ENCODE data around the gene COBLL1.
A peak's percentile ranks its signal among the peaks of the same experiment; 100 is the strongest.

The COBLL1 gene

DNA sequence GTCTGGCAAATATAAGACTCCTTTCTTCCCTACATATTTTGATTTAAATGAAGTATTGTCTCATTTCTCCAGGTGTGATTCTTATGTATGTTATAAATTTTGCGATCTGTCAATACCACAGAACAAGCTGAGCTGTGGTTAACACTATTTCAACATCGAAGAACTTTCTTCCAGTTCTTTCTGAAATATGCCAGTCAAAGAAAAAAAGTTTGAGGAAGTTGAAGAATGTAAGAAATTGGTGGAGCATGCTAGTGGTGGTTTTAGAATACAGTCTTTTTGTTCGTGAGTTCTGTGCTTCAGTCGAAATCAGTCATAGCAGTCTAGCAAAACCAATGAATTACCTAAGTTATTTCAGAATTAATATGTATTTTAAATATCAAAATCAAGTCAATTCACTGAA, 8.6 kb upstream of the COBLL1 start:
- no peaks in the 10 kb centered on the region for H3K27me3 ChIP-seq (ENCODE audit: control insufficient read depth, insufficient read depth, low read length)

GRCh38 chr2:164849506-164849905, 7.9 kb upstream of the COBLL1 start:
- no peaks in the 10 kb centered on the region for H3K36me3 ChIP-seq (ENCODE audit: control insufficient read depth, insufficient read depth, low read length)
- H3K4me1 ChIP-seq (ENCODE audit: control insufficient read depth, insufficient read depth, low read length) = no peaks in the 10 kb centered on the region
- H3K27me3 ChIP-seq (ENCODE audit: control insufficient read depth, insufficient read depth, low read length) = no peaks in the 10 kb centered on the region
- H3K27ac ChIP-seq (ENCODE audit: low read depth, low read length) = no peak overlapping the region
- no peak overlapping the region for H3K9ac ChIP-seq (ENCODE audit: low read length)
- H3K4me3 ChIP-seq (ENCODE audit: low read depth, low read length) = no peak overlapping the region
- no peaks in the 10 kb centered on the region for H3K9me3 ChIP-seq (ENCODE audit: control insufficient read depth, insufficient read depth, low read depth, low read length)

More for the DNA sequence above, 8.6 kb upstream of the COBLL1 start:
- no peak overlapping the region for H3K27ac ChIP-seq (ENCODE audit: low read depth, low read length)
- H3K4me3 ChIP-seq (ENCODE audit: low read depth, low read length) = no peak overlapping the region
- H3K36me3 ChIP-seq (ENCODE audit: control insufficient read depth, insufficient read depth, low read length) = no peaks in the 10 kb centered on the region
- no peaks in the 10 kb centered on the region for H3K4me1 ChIP-seq (ENCODE audit: control insufficient read depth, insufficient read depth, low read length)
- no peaks in the 10 kb centered on the region for H3K9me3 ChIP-seq (ENCODE audit: control insufficient read depth, insufficient read depth, low read depth, low read length)
- no peak overlapping the region for H3K9ac ChIP-seq (ENCODE audit: low read length)

GRCh38 chr2:164847981-164848741, 6.5 kb upstream of the COBLL1 start:
- H3K9ac ChIP-seq (ENCODE audit: low read length) = no peak overlapping the region
- H3K4me1 ChIP-seq (ENCODE audit: control insufficient read depth, insufficient read depth, low read length) = peaks cover 4% of the 10 kb centered on the region; the same call in 1 of the 2 replicates
- H3K27ac ChIP-seq (ENCODE audit: low read depth, low read length) = no peak overlapping the region
- H3K4me3 ChIP-seq (ENCODE audit: low read depth, low read length) = no peak overlapping the region
- H3K27me3 ChIP-seq (ENCODE audit: control insufficient read depth, insufficient read depth, low read length) = no peaks in the 10 kb centered on the region
- no peaks in the 10 kb centered on the region for H3K36me3 ChIP-seq (ENCODE audit: control insufficient read depth, insufficient read depth, low read length)
- no peaks in the 10 kb centered on the region for H3K9me3 ChIP-seq (ENCODE audit: control insufficient read depth, insufficient read depth, low read depth, low read length)

DNA sequence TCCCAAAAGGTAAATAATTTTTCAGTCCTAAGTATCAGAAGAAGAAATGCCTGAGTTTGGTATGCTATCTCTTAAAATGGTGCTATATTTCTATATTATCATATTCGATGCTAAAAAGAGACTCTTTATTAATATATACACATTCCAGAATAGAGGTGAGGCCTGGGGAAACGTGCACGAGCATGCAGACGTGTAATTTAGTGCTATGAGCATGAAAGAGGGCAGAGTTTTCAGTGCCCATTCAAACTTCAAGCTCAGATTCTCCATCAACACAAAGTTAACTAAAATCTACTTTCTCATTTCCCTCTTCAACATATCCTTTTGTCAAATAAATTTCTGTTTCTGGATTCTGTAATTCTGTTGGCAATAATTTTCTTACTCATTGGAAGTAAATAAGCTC, 5.7 kb upstream of the COBLL1 start:
- Histone ChIP-seq H3K9me3 (ENCODE audit: control insufficient read depth, insufficient read depth, low read depth, low read length) (no peaks in the 10 kb centered on the region), H3K4me3 (ENCODE audit: low read depth, low read length) (no peak overlapping the region), H3K27me3 (ENCODE audit: control insufficient read depth, insufficient read depth, low read length) (no peaks in the 10 kb centered on the region), H3K4me1 (ENCODE audit: control insufficient read depth, insufficient read depth, low read length) (peaks cover 4% of the 10 kb centered on the region; the same call in 1 of the 2 replicates), H3K36me3 (ENCODE audit: control insufficient read depth, insufficient read depth, low read length) (no peaks in the 10 kb centered on the region), H3K27ac (ENCODE audit: low read depth, low read length) (no peak overlapping the region), H3K9ac (ENCODE audit: low read length) (no peak overlapping the region)

DNA sequence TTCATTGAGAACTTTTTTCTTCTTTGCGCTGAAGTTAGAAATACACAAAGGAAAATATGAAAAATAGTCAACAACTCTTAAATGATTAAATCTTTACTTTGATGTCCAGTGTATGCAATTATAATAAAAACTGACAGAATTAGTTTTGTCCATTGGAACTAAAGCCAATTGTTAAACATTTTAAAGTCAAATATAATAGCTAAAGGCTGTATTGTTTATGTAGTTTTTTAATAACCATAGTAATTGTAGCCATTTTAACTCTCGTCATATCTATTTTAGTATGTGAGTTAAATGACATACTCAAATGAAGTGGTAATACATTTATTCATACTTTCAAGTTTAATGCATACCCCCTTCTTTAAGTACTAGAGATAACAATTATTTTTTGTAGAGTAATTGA, 4.7 kb upstream of the COBLL1 start:
- no peaks in the 10 kb centered on the region for H3K36me3 ChIP-seq (ENCODE audit: control insufficient read depth, insufficient read depth, low read length)
- no peak overlapping the region for H3K4me3 ChIP-seq (ENCODE audit: low read depth, low read length)
- no peak overlapping the region for H3K9ac ChIP-seq (ENCODE audit: low read length)
- H3K4me1 ChIP-seq (ENCODE audit: control insufficient read depth, insufficient read depth, low read length) = peaks cover 4% of the 10 kb centered on the region; the same call in 1 of the 2 replicates
- no peaks in the 10 kb centered on the region for H3K9me3 ChIP-seq (ENCODE audit: control insufficient read depth, insufficient read depth, low read depth, low read length)
- no peak overlapping the region for H3K27ac ChIP-seq (ENCODE audit: low read depth, low read length)
- no peaks in the 10 kb centered on the region for H3K27me3 ChIP-seq (ENCODE audit: control insufficient read depth, insufficient read depth, low read length)

DNA sequence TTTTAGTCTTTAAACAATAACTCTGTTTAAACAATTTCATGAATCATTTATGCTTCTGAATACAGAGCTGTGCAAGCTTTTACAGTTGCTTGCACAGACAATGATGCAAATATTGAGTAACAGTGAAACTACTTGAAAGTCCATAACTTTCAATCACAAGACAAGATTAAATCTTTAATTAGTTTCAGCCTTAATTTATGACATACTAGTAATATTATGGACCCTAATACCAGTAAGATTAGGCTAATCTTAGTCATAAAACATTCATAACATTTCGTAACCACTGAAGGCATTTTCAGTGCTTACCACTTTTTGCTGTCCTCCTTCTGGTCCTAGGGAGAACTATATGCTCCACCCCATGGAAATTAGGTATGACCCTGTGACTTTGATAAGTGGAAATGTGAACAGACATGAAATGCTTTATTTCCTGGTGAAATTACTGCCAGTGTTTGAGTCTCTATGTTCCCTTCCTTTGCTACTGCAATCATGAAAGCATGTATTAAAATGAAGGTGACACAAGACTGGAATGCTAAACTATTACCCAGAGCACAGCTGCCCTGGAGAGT, 1.8 kb upstream of the COBLL1 start:
- no peaks in the 10 kb centered on the region for H3K9me3 ChIP-seq (ENCODE audit: control insufficient read depth, insufficient read depth, low read depth, low read length)
- H3K27ac ChIP-seq (ENCODE audit: low read depth, low read length) = no peak overlapping the region
- no peaks in the 10 kb centered on the region for H3K36me3 ChIP-seq (ENCODE audit: control insufficient read depth, insufficient read depth, low read length)
- H3K4me3 ChIP-seq (ENCODE audit: low read depth, low read length) = no peak overlapping the region
- peaks cover 4% of the 10 kb centered on the region; the same call in 1 of the 2 replicates for H3K4me1 ChIP-seq (ENCODE audit: control insufficient read depth, insufficient read depth, low read length)
- no peak overlapping the region for H3K9ac ChIP-seq (ENCODE audit: low read length)
- H3K27me3 ChIP-seq (ENCODE audit: control insufficient read depth, insufficient read depth, low read length) = peaks cover 19% of the 10 kb centered on the region

- no peak overlapping the region for H3K9ac ChIP-seq (ENCODE audit: low read length)
- peaks cover 19% of the 10 kb centered on the region for H3K27me3 ChIP-seq (ENCODE audit: control insufficient read depth, insufficient read depth, low read length)
- H3K27ac ChIP-seq (ENCODE audit: low read depth, low read length) = no peak overlapping the region
- H3K4me3 ChIP-seq (ENCODE audit: low read depth, low read length) = peak overlapping the region; percentile 89
- peaks cover 4% of the 10 kb centered on the region; the same call in 1 of the 2 replicates for H3K4me1 ChIP-seq (ENCODE audit: control insufficient read depth, insufficient read depth, low read length)
- no peaks in the 10 kb centered on the region for H3K36me3 ChIP-seq (ENCODE audit: control insufficient read depth, insufficient read depth, low read length)
- H3K9me3 ChIP-seq (ENCODE audit: control insufficient read depth, insufficient read depth, low read depth, low read length) = no peaks in the 10 kb centered on the region
Measured at GRCh38 chr2:164842624-164842966, 972 bp upstream of the COBLL1 start.

DNA sequence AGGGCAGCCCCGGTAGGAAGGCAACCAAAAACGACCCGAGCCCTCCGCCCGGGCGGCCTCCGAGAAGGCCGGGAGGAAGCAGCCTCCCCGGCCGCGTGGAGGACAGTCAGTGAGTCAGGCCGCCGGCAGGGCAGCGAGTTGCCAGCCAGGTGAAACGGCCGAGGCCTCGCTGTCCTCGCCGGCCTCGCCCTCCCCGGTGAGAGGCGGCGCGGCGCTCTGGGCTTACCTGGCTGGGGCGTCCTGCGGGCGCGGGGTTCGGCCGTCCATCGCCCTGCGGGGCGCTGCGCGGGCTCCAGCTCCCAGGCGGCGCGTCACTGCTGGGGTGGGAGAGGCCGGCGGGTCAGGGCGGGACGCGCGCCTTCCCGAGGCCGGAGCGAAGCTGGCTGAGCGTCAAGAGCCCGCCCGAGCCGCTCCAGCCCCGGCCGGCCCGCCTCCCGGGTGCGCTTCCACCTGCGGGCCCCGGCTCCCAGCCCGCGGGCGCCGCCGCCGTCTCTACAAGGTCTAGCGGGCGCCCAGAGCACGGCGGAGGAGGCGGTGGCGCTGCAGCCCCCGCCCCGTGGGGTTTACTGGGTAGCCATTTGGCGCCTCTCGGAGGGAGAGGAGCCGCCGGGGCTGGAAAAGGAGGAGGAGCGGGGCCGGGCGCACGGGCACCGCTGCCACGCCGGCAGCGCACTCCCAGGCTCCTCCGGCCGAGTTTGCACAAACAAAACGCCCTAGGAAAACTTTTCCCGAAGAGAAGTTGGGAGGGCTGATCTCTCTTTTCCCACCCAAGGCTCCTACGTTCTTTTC, 499 bp downstream of the COBLL1 start:
- Histone ChIP-seq H3K9me3 (ENCODE audit: control insufficient read depth, insufficient read depth, low read depth, low read length) (no peaks in the 10 kb centered on the region), H3K27ac (ENCODE audit: low read depth, low read length) (0 out of 2 replicates have a peak overlapping the region, but pooled peaks have one; percentile 48), H3K9ac (ENCODE audit: low read length) (peak overlapping the region; percentile 77), H3K4me3 (ENCODE audit: low read depth, low read length) (peak overlapping the region; percentile 89), H3K4me1 (ENCODE audit: control insufficient read depth, insufficient read depth, low read length) (peaks cover 4% of the 10 kb centered on the region; the same call in 1 of the 2 replicates), H3K36me3 (ENCODE audit: control insufficient read depth, insufficient read depth, low read length) (no peaks in the 10 kb centered on the region), H3K27me3 (ENCODE audit: control insufficient read depth, insufficient read depth, low read length) (peaks cover 19% of the 10 kb centered on the region)

DNA sequence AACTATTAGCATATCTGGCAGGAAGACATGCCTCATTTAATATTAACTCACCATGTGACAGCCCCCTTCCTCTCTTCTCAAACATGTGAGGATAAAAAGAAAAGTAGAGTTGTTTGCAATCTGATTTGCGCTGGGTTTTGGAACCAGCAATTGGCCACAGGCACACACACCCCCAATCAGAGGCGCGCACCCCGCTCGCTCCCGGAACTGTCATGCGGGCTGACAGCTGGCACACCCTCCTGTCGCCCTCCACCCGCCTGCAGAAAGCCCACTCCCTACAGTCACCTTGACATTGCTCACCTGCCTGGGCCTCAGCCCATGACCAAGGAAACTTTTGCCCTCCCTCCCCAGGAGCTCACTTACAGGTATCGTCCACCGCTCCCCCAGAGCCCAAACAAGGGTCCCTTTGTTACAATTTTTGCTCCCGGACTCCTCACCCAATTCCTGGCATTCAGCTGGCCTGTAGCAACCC, 1.1 kb downstream of the COBLL1 start:
- peaks cover 4% of the 10 kb centered on the region; the same call in 1 of the 2 replicates for H3K4me1 ChIP-seq (ENCODE audit: control insufficient read depth, insufficient read depth, low read length)
- no peaks in the 10 kb centered on the region for H3K9me3 ChIP-seq (ENCODE audit: control insufficient read depth, insufficient read depth, low read depth, low read length)
- H3K9ac ChIP-seq (ENCODE audit: low read length) = peak overlapping the region; percentile 66
- H3K36me3 ChIP-seq (ENCODE audit: control insufficient read depth, insufficient read depth, low read length) = no peaks in the 10 kb centered on the region
- no peak overlapping the region for H3K27ac ChIP-seq (ENCODE audit: low read depth, low read length)
- peaks cover 19% of the 10 kb centered on the region for H3K27me3 ChIP-seq (ENCODE audit: control insufficient read depth, insufficient read depth, low read length)
- H3K4me3 ChIP-seq (ENCODE audit: low read depth, low read length) = peak overlapping the region; percentile 89

DNA sequence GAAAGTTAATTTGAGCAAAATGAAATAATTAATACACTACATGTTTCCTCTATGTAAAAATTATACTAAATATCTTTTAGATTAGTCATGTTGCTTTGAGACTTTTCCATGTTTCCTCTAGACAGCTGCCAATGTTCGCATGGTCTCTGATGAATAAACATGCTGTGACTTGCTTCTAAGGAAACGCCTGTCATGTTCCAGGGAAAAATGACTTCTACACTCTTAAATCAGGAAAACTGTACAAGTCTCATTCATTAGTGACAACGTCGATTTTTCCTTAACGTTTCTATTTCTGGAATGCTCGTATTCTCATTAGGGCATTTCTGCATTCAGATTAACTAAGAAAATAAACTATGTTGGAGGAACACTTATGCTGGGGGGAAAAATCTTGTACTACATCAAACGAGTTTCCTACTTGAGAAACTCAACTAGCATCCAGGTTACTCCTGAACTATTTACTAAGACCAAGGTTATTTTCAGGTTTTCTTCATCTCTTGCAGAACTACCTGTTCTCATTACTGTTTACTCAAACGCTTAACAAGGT, 1.6 kb downstream of the COBLL1 start:
- Histone ChIP-seq H3K4me1 (ENCODE audit: control insufficient read depth, insufficient read depth, low read length) (peaks cover 4% of the 10 kb centered on the region; the same call in 1 of the 2 replicates), H3K27ac (ENCODE audit: low read depth, low read length) (no peak overlapping the region), H3K36me3 (ENCODE audit: control insufficient read depth, insufficient read depth, low read length) (no peaks in the 10 kb centered on the region), H3K9me3 (ENCODE audit: control insufficient read depth, insufficient read depth, low read depth, low read length) (no peaks in the 10 kb centered on the region), H3K4me3 (ENCODE audit: low read depth, low read length) (peak overlapping the region; percentile 89), H3K27me3 (ENCODE audit: control insufficient read depth, insufficient read depth, low read length) (peaks cover 19% of the 10 kb centered on the region), H3K9ac (ENCODE audit: low read length) (no peak overlapping the region)
